Esophagus squamous epithelium (tissue), 5 donors: Measurements from ENCODE around the gene FKBP14. TPM values are rescaled to one million over a fixed set of nuclear protein-coding genes. Genes with fewer than 3 reads are reported as not detected.
"Not testable (repeated sequence)": the region's sequence is repeated elsewhere in the genome, so short reads cannot be mapped to it uniquely, and the experiment has no call there.

ENCODE experiments used
- DNase-seq: peaks from one replicate; lab custom pipeline; 2025; lab: John Stamatoyannopoulos, UW
- H3K27ac ChIP-seq, 4 donors: fragments of 200-600 bp; sonication (generic); one replicate each; pipeline ENCODE4 v1.5.1; 2016 to 2019; ENCODE audit warnings: mild to moderate bottlenecking in 1 of 4
- H3K27me3 ChIP-seq, 4 donors: fragments of 200-600 bp; sonication (generic); 1 replicate in 3 of 4; 2 replicates in 1 of 4; pipeline versions ENCODE4 v1.5.1 to v1.6.0; 2017 to 2021; ENCODE audit warnings: antibody characterized with exemption in 1 of 4
- H3K36me3 ChIP-seq, 3 donors: fragments of 200-600 bp; sonication (generic); one replicate each; pipeline ENCODE4 v1.5.1; 2016 to 2019
- H3K4me1 ChIP-seq, 3 donors: fragments of 200-600 bp; sonication (generic); one replicate each; pipeline ENCODE4 v1.5.1; 2017 to 2019
- H3K4me3 ChIP-seq, 4 donors: fragments of 200-600 bp; sonication (generic); 1 replicate in 3 of 4; 2 replicates in 1 of 4; pipeline ENCODE4 v1.5.1; 2016 to 2019; ENCODE audit warnings: mild to moderate bottlenecking in 2 of 4, moderate library complexity in 1 of 4
- H3K9me3 ChIP-seq, 3 donors: fragments of 200-600 bp; sonication (generic); one replicate each; pipeline ENCODE4 v1.5.1; 2016 to 2019
- CTCF ChIP-seq, 6 experiments: fragments of 450-650 bp in 4 of 6; fragments of 200-600 bp in 2 of 6; sonication (generic) in 2 of 6; IDR thresholded peaks; one replicate each; pipeline ENCODE4 v1.5.1; 2016 to 2019; ENCODE audit warnings: antibody characterized with exemption in 6 of 6, mild to moderate bottlenecking in 4 of 6, moderate library complexity in 4 of 6
- POLR2A ChIP-seq, 4 donors: fragments of 450-650 bp; IDR thresholded peaks; one replicate each; pipeline ENCODE4 v1.6.1; 2017; ENCODE audit warnings: antibody characterized with exemption in 4 of 4, mild to moderate bottlenecking in 4 of 4, moderate library complexity in 3 of 4
- WGBS, 2 donors: methylation state at CpG; one replicate each; pipeline ENCODE4 v1.1.5; 2018; 5-methylcytosine and 5-hydroxymethylcytosine counted together
- intact Hi-C: fragments of 100-400 bp; cut with DNase I; formaldehyde crosslinking; loops from one replicate; pipeline ENCODE4 v1.15.0; 2022
- total RNA-seq, 4 donors: library from RNA; depleted of rRNA; stranded (reverse); fragments of >200 nt; gene quantifications; one replicate each; pipeline ENCODE4 v1.1.0, GENCODE V29; 2016
- donor health status: DM: yes; HTN: yes; CAD: no.

Gene FKBP14
- total RNA-seq, 4 donors from 2014 or later, result 3.3 to 8.0 (median 7.5) TPM

- H3K27me3 ChIP-seq, result no peaks in the 10 kb centered on the region
- intact Hi-C loops, result no loop called here
- H3K4me3 ChIP-seq, result no peak overlapping the region
- peaks cover 0 to 12% (median 0%) of the 10 kb centered on the region in 3 donors for H3K4me1 ChIP-seq
- peaks cover 0 to 32% (median 0%) of the 10 kb centered on the region in 3 donors for H3K36me3 ChIP-seq
- peak overlapping the region in 1 of 4 donors; percentile 25 for H3K27ac ChIP-seq
- H3K9me3 ChIP-seq, result no peaks in the 10 kb centered on the region
- no peak for DNase-seq
- TF ChIP-seq CTCF (IDR thresholded peaks at IDR 0.05) (no peak), POLR2A (IDR thresholded peaks at IDR 0.05) (no peak)
Observed at GRCh38 chr7:30068117-30068516, 41.6 kb upstream of the FKBP14 start.

- no peaks in the 10 kb centered on the region for H3K27me3 ChIP-seq
- peaks cover 0 to 16% (median 0%) of the 10 kb centered on the region in 3 donors for H3K4me1 ChIP-seq
- WGBS, 2 donors, result 68 to 100% methylated on average over 1 of the region's 1 CpG
- intact Hi-C loops, result no loop called here
- H3K27ac ChIP-seq, result no peak overlapping the region
- H3K36me3 ChIP-seq, result peaks cover 0 to 33% (median 0%) of the 10 kb centered on the region in 3 donors
- no peak overlapping the region for H3K4me3 ChIP-seq
- TF ChIP-seq POLR2A (IDR thresholded peaks at IDR 0.05) (no peak), CTCF (IDR thresholded peaks at IDR 0.05) (no peak)
- no peak for DNase-seq
- H3K9me3 ChIP-seq, result no peaks in the 10 kb centered on the region
Observed at GRCh38 chr7:30066687-30067086, 40.2 kb upstream of the FKBP14 start.

GRCh38 chr7:30065746-30066145, 39.2 kb upstream of the FKBP14 start:
- intact Hi-C loops, result no loop called here
- no peak for TF ChIP-seq CTCF (IDR thresholded peaks at IDR 0.05)
- no peak for TF ChIP-seq POLR2A (IDR thresholded peaks at IDR 0.05)

GRCh38 chr7:30062587-30062986, 36.1 kb upstream of the FKBP14 start:
- no peak for DNase-seq
- no peaks in the 10 kb centered on the region for H3K9me3 ChIP-seq
- no peak overlapping the region for H3K4me3 ChIP-seq
- WGBS, 2 donors, result 61 to 74% methylated on average over 1 of the region's 1 CpG
- no peak overlapping the region for H3K27ac ChIP-seq
- intact Hi-C loops, result no loop called here
- peak; percentile 19 to 54 (median 40) for TF ChIP-seq CTCF (IDR thresholded peaks at IDR 0.05)
- no peak for TF ChIP-seq POLR2A (IDR thresholded peaks at IDR 0.05)
- peaks cover 0 to 38% (median 0%) of the 10 kb centered on the region in 3 donors for H3K36me3 ChIP-seq
- no peaks in the 10 kb centered on the region for H3K27me3 ChIP-seq
- H3K4me1 ChIP-seq, result peaks cover 0 to 13% (median 0%) of the 10 kb centered on the region in 3 donors

More at GRCh38 chr7:30065746-30066145, 39.2 kb upstream of the FKBP14 start:
- Histone ChIP-seq H3K36me3 (peaks cover 0 to 27% (median 0%) of the 10 kb centered on the region in 3 donors), H3K4me3 (no peak overlapping the region), H3K27me3 (no peaks in the 10 kb centered on the region), H3K9me3 (no peaks in the 10 kb centered on the region), H3K4me1 (peaks cover 0 to 18% (median 0%) of the 10 kb centered on the region in 3 donors), H3K27ac (no peak overlapping the region)
- no peak for DNase-seq
- 30 to 52% methylated on average over 3 of the region's 3 CpGs for WGBS, 2 donors

- DNase-seq, H3K27me3 ChIP-seq, H3K27ac ChIP-seq, intact Hi-C loops, H3K4me3 ChIP-seq, H3K9me3 ChIP-seq: not testable (repeated sequence)
- H3K4me1 ChIP-seq, result peaks cover 0 to 13% (median 0%) of the 10 kb centered on the region in 3 donors
- peak in 5 of 6 experiments; percentile 42 to 69 (median 62) for TF ChIP-seq CTCF (IDR thresholded peaks at IDR 0.05)
- H3K36me3 ChIP-seq, result peaks cover 0 to 45% (median 0%) of the 10 kb centered on the region in 3 donors
- 18 to 26% methylated on average over 3 of the region's 3 CpGs for WGBS, 2 donors
Observed at GRCh38 chr7:30061786-30062185, 35.3 kb upstream of the FKBP14 start.
